GM12878 (cell line): ENCODE results near the gene ATP12A. TPM values are rescaled to one million over a fixed set of nuclear protein-coding genes. Genes with fewer than 3 reads are reported as not detected.

ENCODE experiments used
- ATAC-seq: fragments of 200-7000 bp; cut with Tn5 transposase; 3 replicates; pipeline ENCODE4 v1.9.1; 2020; ENCODE audit warnings: mild to moderate bottlenecking, moderate library complexity
- BruUV-seq: library from RNA; stranded (reverse); fragments of 400-500 nt; replicated peaks from 2 replicates; lab custom pipeline; 2021; lab: Mats Ljungman, UMichigan
- CTCF ChIA-PET: fragments of 300-600 bp; sonication (Branson Sonifier 250); formaldehyde crosslinking; extraction: SDS; loops from one replicate; lab custom pipeline; 2021; ENCODE audit warnings: inconsistent platforms; lab: Yijun Ruan, JAX
- POLR2A ChIA-PET: fragments of 350-600 bp; formaldehyde crosslinking; extraction: SDS; loops from one replicate; lab custom pipeline; 2021; ENCODE audit warnings: inconsistent platforms; lab: Charles Lee
- RAD21 ChIA-PET: fragments of 300-600 bp; sonication (Branson Sonifier 250); formaldehyde crosslinking; loops from one replicate; lab custom pipeline; 2023; ENCODE audit warnings: antibody characterized with exemption; ENCODE audit not compliant: unreplicated experiment; lab: Charles Lee
- SMC1A ChIA-PET: fragments of 300-600 bp; sonication (Branson Sonifier 250); formaldehyde crosslinking; loops from one replicate; lab custom pipeline; 2023; ENCODE audit not compliant: unreplicated experiment, uncharacterized antibody; lab: Charles Lee
- DNase-seq: peaks from one replicate; pipeline ENCODE4 v3.0.0-alpha.2; 2011; ENCODE audit warnings: low read depth, low spot score
- FAIRE-seq: peaks from 3 replicates; lab custom pipeline; 2011; peaks lifted over from hg19 to GRCh38; lab: Jason Lieb, UNC
- H2AFZ ChIP-seq: 2 replicates; pipeline ENCODE4 v1.6.0; 2011; ENCODE audit warnings: low read depth, low read length, control low read depth; ENCODE audit not compliant: control insufficient read depth
- H3K27ac ChIP-seq: 2 replicates; pipeline ENCODE4 v1.5.1; 2011; ENCODE audit warnings: control low read depth; ENCODE audit not compliant: control insufficient read depth, insufficient read depth
- H3K27me3 ChIP-seq, 2 experiments: replicated peaks in 1 of 2; 2 replicates each; pipeline versions ENCODE4 v1.6.0 to v1.6.1; 2011; ENCODE audit warnings: low read length in 1 of 2; ENCODE audit not compliant: control insufficient read depth in 2 of 2, insufficient read depth in 2 of 2
- H3K36me3 ChIP-seq, 2 experiments: 2 replicates each; pipeline ENCODE4 v1.5.1; 2011; ENCODE audit warnings: low read length in 1 of 2; ENCODE audit not compliant: control insufficient read depth in 2 of 2, insufficient read depth in 2 of 2
- H3K4me1 ChIP-seq: 2 replicates; pipeline ENCODE4 v1.6.1; 2011; ENCODE audit warnings: mild to moderate bottlenecking, low read length, moderate library complexity, mixed read lengths; ENCODE audit not compliant: control insufficient read depth, insufficient read depth
- H3K4me2 ChIP-seq: 2 replicates; pipeline ENCODE4 v1.6.0; 2011; ENCODE audit warnings: control low read depth; ENCODE audit not compliant: control insufficient read depth, insufficient read depth
- H3K4me3 ChIP-seq: fragments of 200-600 bp; sonication (generic); 2 replicates; pipeline ENCODE4 v1.5.1; 2016
- H3K79me2 ChIP-seq: 2 replicates; pipeline ENCODE4 v1.6.0; 2011; ENCODE audit warnings: low read length; ENCODE audit not compliant: control insufficient read depth, insufficient read depth
- H3K9ac ChIP-seq: 2 replicates; pipeline ENCODE4 v1.8.0; 2011; ENCODE audit warnings: low read length, control low read depth, mixed read lengths; ENCODE audit not compliant: control insufficient read depth, insufficient read depth
- H3K9me3 ChIP-seq: replicated peaks from 3 replicates; pipeline ENCODE4 v1.5.1; 2011; ENCODE audit warnings: mild to moderate bottlenecking, low read length; ENCODE audit not compliant: control insufficient read depth, insufficient read depth
- H4K20me1 ChIP-seq: 2 replicates; pipeline ENCODE4 v1.6.0; 2011; ENCODE audit not compliant: control insufficient read depth, insufficient read depth
- BCL11A ChIP-seq: IDR thresholded peaks from 2 replicates; pipeline ENCODE4 v1.6.1; 2011; ENCODE audit warnings: low read depth, low read length
- JUNB ChIP-seq: IDR thresholded peaks from 2 replicates; pipeline ENCODE4 v1.6.1; 2016; ENCODE audit warnings: antibody characterized with exemption, mild to moderate bottlenecking
- JUND ChIP-seq: IDR thresholded peaks from 2 replicates; pipeline ENCODE4 v1.6.1; 2012; ENCODE audit warnings: low read depth, mild to moderate bottlenecking, low read length, improper control_type of control experiment, moderate library complexity
- MTA2 ChIP-seq: fragments of 450-650 bp; IDR thresholded peaks from 2 replicates; pipeline ENCODE4 v1.6.1; 2016; ENCODE audit warnings: low read depth, mild to moderate bottlenecking, moderate library complexity
- NFIC ChIP-seq: IDR thresholded peaks from 2 replicates; pipeline ENCODE4 v1.6.1; 2012; ENCODE audit warnings: low read depth, mild to moderate bottlenecking, inconsistent platforms, low read length, moderate library complexity
- NKRF ChIP-seq: fragments of 450-650 bp; conservative IDR thresholded peaks from 2 replicates; pipeline ENCODE4 v1.6.1; 2017; ENCODE audit warnings: mild to moderate bottlenecking, moderate library complexity
- NRF1 ChIP-seq: conservative IDR thresholded peaks from 2 replicates; pipeline ENCODE4 v1.6.1; 2011; ENCODE audit warnings: mild to moderate bottlenecking, low read depth, low read length, improper control_type of control experiment
- REST ChIP-seq: IDR thresholded peaks from 2 replicates; pipeline ENCODE4 v1.6.1; 2012; ENCODE audit warnings: mild to moderate bottlenecking, low read depth, low read length
- ZZZ3 ChIP-seq: IDR thresholded peaks from 2 replicates; pipeline ENCODE4 v1.6.1; 2011; ENCODE audit warnings: low read depth; ENCODE audit not compliant: control insufficient read depth, insufficient read length
- WGBS: methylation state at CpG from one replicate; pipeline ENCODE4 v1.1.6; 2016; ENCODE audit warnings: low lambda C conversion rate; ENCODE audit not compliant: insufficient replicate concordance, insufficient coverage; ENCODE audit errors: missing lambda C conversion rate; 5-methylcytosine and 5-hydroxymethylcytosine counted together
- in situ Hi-C: fragments of 300-500 bp; cut with MboI; formaldehyde crosslinking; loops from 9 replicates; pipeline ENCODE4 v1.14.3; 2018; ENCODE audit warnings: mixed read lengths
- intact Hi-C: fragments of 100-400 bp; cut with micrococcal nuclease; formaldehyde crosslinking; loops from one replicate; pipeline ENCODE4 v1.14.2; 2022; ENCODE audit not compliant: unreplicated experiment
- polyA plus RNA-seq, 11 experiments: library from polyadenylated mRNA; depleted of rRNA in 4 of 11; unstranded in 6 of 11; stranded (reverse) in 5 of 11; fragments of >200 nt; fragmentation: Nextera tagmentation in 4 of 11; fragmentation: Illumina TruSeq in 1 of 11; extraction: Ambion mirVana in 4 of 11; extraction: Trizol in 1 of 11; gene quantifications; 1 replicate in 1 of 11; 2 replicates in 10 of 11; pipeline versions ENCODE4 v1.2.1 to v1.2.3, GENCODE V29; 2011 to 2016; ENCODE audit warnings: inconsistent platforms in 2 of 11, missing spikeins in 2 of 11, low read depth in 1 of 11
- total RNA-seq, 4 experiments: library from RNA; depleted of rRNA in 3 of 4; stranded (reverse); fragments of >200 nt in 3 of 4; fragmentation: Illumina TruSeq in 1 of 4; extraction: Trizol in 1 of 4; gene quantifications; 2 replicates each; pipeline versions ENCODE4 v1.2.1 to v1.2.3, GENCODE V29; 2013 to 2021
- TF ChIP-seq, protein P1 (sequence below): fragments of 450-650 bp; IDR thresholded peaks from 2 replicates; pipeline ENCODE4 v1.6.1; 2017; ENCODE audit warnings: low read depth, mild to moderate bottlenecking, moderate library complexity

Gene ATP12A
- total and polyA plus RNA-seq, 10 of the 15 experiments (the other 5 are each of a cell fraction or from before 2014, with no cell fraction given): 0.02 to 0.08 (median 0.04) TPM; not detected in 6

DNA sequence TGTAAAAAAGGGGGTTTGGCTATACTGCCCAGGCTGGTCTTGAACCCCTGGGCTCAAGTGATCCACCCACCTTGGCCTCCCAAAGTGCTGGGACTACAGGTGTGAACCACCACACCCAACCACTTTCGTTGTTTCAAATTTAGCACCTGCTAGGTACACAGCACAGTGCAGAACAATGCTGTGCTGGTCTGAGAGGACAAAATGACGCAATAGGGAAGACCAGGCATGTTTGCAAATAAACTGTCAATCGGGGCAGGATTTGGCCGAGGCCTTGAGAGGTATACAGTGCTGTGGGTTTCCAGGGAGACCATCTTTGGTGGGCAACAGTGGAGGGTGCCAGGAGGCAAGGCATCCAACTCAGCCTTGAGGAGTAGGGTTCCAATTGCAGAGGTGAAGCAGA lies 37.0 kb downstream of the ATP12A start:
- RAD21 ChIA-PET: no interaction called here
- Histone ChIP-seq H3K36me3 (no peaks in the 10 kb centered on the region), H3K27ac (no peak overlapping the region), H3K27me3 (no peaks in the 10 kb centered on the region; a peak in 1 of 4 replicates), H3K4me3 (no peak overlapping the region), H3K9me3 (no peaks in the 10 kb centered on the region), H3K4me2 (no peak overlapping the region), H3K79me2 (no peaks in the 10 kb centered on the region), H3K4me1 (no peaks in the 10 kb centered on the region), H4K20me1 (no peaks in the 10 kb centered on the region), H2AFZ (no peak overlapping the region), H3K9ac (no peak overlapping the region)
- ATAC-seq: no peak
- no peak for TF ChIP-seq NRF1
- TF ChIP-seq JUNB: no peak
- TF ChIP-seq NKRF: no peak
- no peak for TF ChIP-seq REST
- TF ChIP-seq BCL11A: no peak
- no peak for TF ChIP-seq NFIC
- no peak for TF ChIP-seq JUND
- TF ChIP-seq, protein P1, sequence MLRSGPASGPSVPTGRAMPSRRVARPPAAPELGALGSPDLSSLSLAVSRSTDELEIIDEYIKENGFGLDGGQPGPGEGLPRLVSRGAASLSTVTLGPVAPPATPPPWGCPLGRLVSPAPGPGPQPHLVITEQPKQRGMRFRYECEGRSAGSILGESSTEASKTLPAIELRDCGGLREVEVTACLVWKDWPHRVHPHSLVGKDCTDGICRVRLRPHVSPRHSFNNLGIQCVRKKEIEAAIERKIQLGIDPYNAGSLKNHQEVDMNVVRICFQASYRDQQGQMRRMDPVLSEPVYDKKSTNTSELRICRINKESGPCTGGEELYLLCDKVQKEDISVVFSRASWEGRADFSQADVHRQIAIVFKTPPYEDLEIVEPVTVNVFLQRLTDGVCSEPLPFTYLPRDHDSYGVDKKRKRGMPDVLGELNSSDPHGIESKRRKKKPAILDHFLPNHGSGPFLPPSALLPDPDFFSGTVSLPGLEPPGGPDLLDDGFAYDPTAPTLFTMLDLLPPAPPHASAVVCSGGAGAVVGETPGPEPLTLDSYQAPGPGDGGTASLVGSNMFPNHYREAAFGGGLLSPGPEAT: no peak
- TF ChIP-seq ZZZ3: no peak
- TF ChIP-seq MTA2: no peak
- no peak for FAIRE-seq
- no peak for DNase-seq
- 20% methylated on average over 4 of the region's 4 CpGs for WGBS
- in situ Hi-C loops: no loop called here
- CTCF ChIA-PET: interaction anchor here (0.7 to 1.0 kb wide), 2 partner anchors 10 to 23 kb away, joined by 3 read pairs; no protein-coding TSS in a partner anchor
- no TSS peak for BruUV-seq
- SMC1A ChIA-PET: no interaction called here
- POLR2A ChIA-PET: interaction anchor here (0.7 kb wide), 1 partner anchor 9 kb away, joined by 6 read pairs; no protein-coding TSS in a partner anchor
- intact Hi-C loops: no loop called here
